Measurements from ENCODE around the gene GP1BA. TPM values are rescaled to one million over a fixed set of nuclear protein-coding genes. Genes with fewer than 3 reads are reported as not detected.

Gene GP1BA
- total RNA-seq, 6 experiments from 2014 or later: 0.13 to 0.20 (median 0.15) TPM; not detected in 3

GRCh38 chr17:4959261-4959965, 27.3 kb downstream of the GP1BA start:
- DNase-seq (no peak), ATAC-seq (peak in 1 of 4 donors; percentile 35)
- H3K27ac ChIP-seq: no peak overlapping the region
- H3K27me3 ChIP-seq: no peaks in the 10 kb centered on the region
- H3K36me3 ChIP-seq: peaks cover 0 to 6% (median 0%) of the 10 kb centered on the region in 4 donors
- H3K4me1 ChIP-seq: peaks cover 0 to 20% (median 8%) of the 10 kb centered on the region in 4 donors
- 50% methylated on average over 10 of the region's 18 CpGs for WGBS (ENCODE audit: insufficient coverage, low coverage, low lambda C conversion rate, missing lambda C conversion rate)
- no peak overlapping the region for H3K4me3 ChIP-seq
- TF ChIP-seq POLR2A (IDR thresholded peaks at IDR 0.05) (no peak), CTCF (IDR thresholded peaks at IDR 0.05) (no peak)
- H3K9me3 ChIP-seq: no peaks in the 10 kb centered on the region
- intact Hi-C loops (cut with DNase I): no loop called here

- ATAC-seq (no peak), DNase-seq (no peak)
- no peaks in the 10 kb centered on the region for H3K27me3 ChIP-seq
- no peaks in the 10 kb centered on the region for H3K9me3 ChIP-seq
- no peak overlapping the region for H3K27ac ChIP-seq
- TF ChIP-seq POLR2A (IDR thresholded peaks at IDR 0.05): no peak
- no peak for TF ChIP-seq CTCF (IDR thresholded peaks at IDR 0.05)
- H3K4me1 ChIP-seq: peaks cover 0 to 20% (median 8%) of the 10 kb centered on the region in 4 donors
- H3K4me3 ChIP-seq: no peak overlapping the region
- 97% methylated on average over 8 of the region's 9 CpGs for WGBS (ENCODE audit: insufficient coverage, low coverage, low lambda C conversion rate, missing lambda C conversion rate)
- H3K36me3 ChIP-seq: peaks cover 0 to 6% (median 0%) of the 10 kb centered on the region in 4 donors
- intact Hi-C loops (cut with DNase I): no loop called here
These were observed 28.3 kb downstream of the GP1BA start for GRCh38 chr17:4960279-4960922.

- 88% methylated on average over 14 of the region's 15 CpGs for WGBS (ENCODE audit: insufficient coverage, low coverage, low lambda C conversion rate, missing lambda C conversion rate)
- ATAC-seq (no peak), DNase-seq (no peak)
- Histone ChIP-seq H3K9me3 (no peaks in the 10 kb centered on the region), H3K36me3 (no peaks in the 10 kb centered on the region), H3K4me1 (peaks cover 0 to 24% (median 12%) of the 10 kb centered on the region in 4 donors), H3K27me3 (no peaks in the 10 kb centered on the region), H3K27ac (no peak overlapping the region), H3K4me3 (no peak overlapping the region)
- intact Hi-C loops (cut with DNase I): no loop called here
- TF ChIP-seq CTCF (IDR thresholded peaks at IDR 0.05): no peak
- no peak for TF ChIP-seq POLR2A (IDR thresholded peaks at IDR 0.05)
These were observed 33.4 kb downstream of the GP1BA start for GRCh38 chr17:4965311-4965986.

GRCh38 chr17:4966844-4967538, 34.9 kb downstream of the GP1BA start:
- DNase-seq: peak; percentile 98 to 99 (median 99)
- peak; percentile 75 to 91 (median 84) for ATAC-seq

More at GRCh38 chr17:4966844-4967538, 34.9 kb downstream of the GP1BA start:
- Histone ChIP-seq H3K36me3 (peaks cover 0 to 3% (median 0%) of the 10 kb centered on the region in 4 donors), H3K9me3 (no peaks in the 10 kb centered on the region), H3K4me1 (peaks cover 0 to 24% (median 12%) of the 10 kb centered on the region in 4 donors), H3K4me3 (peak overlapping the region; percentile 65 to 85 (median 78)), H3K27me3 (no peaks in the 10 kb centered on the region), H3K27ac (peak overlapping the region; percentile 85 to 96 (median 87))
- intact Hi-C loops (cut with DNase I): no loop called here
- TF ChIP-seq POLR2A (IDR thresholded peaks at IDR 0.05) (peak; percentile 22), CTCF (IDR thresholded peaks at IDR 0.05) (no peak)
- WGBS (ENCODE audit: insufficient coverage, low coverage, low lambda C conversion rate, missing lambda C conversion rate): under 1% methylated on average over 25 of the region's 42 CpGs
